Lower leg skin (tissue), 4 donors: ENCODE measurements around the gene KRTAP21-1. TPM values are rescaled to one million over a fixed set of nuclear protein-coding genes. Genes with fewer than 3 reads are reported as not detected.

Source experiments
- DNase-seq, 2 donors: peaks; one replicate each; pipeline ENCODE4 v3.0.0-alpha.2; 2019; ENCODE audit warnings: low spot score in 2 of 2
- H3K4me3 ChIP-seq: fragments of 200-600 bp; sonication (generic); 2 replicates; pipeline ENCODE4 v1.5.1; 2017; ENCODE audit warnings: mild to moderate bottlenecking, low read depth; ENCODE audit not compliant: poor library complexity, severe bottlenecking
- POLR2A ChIP-seq, 2 donors: fragments of 450-650 bp; IDR thresholded peaks; one replicate each; pipeline ENCODE4 v1.6.1; 2016 to 2017; ENCODE audit warnings: antibody characterized with exemption in 2 of 2, mild to moderate bottlenecking in 1 of 2, moderate library complexity in 1 of 2
- WGBS, 2 donors: methylation state at CpG; one replicate each; pipeline ENCODE4 v1.1.5; 2018; 5-methylcytosine and 5-hydroxymethylcytosine counted together
- intact Hi-C: fragments of 100-400 bp; cut with DNase I; formaldehyde crosslinking; loops from one replicate; pipeline ENCODE4 v1.15.0; 2023; ENCODE audit warnings: low total_unique reads
- total RNA-seq, 4 donors: library from RNA; depleted of rRNA; stranded (reverse); fragments of >200 nt; gene quantifications; one replicate each; pipeline ENCODE4 v1.1.0, GENCODE V29; 2016
- TF ChIP-seq, protein P1 (sequence below), 3 donors: fragments of 450-650 bp; IDR thresholded peaks; one replicate each; pipeline ENCODE4 v1.5.1; 2016; ENCODE audit warnings: antibody characterized with exemption in 3 of 3, mild to moderate bottlenecking in 3 of 3, moderate library complexity in 2 of 3

KRTAP21-1 gene
- total RNA-seq, 4 donors from 2014 or later = not detected

- H3K4me3 ChIP-seq = no peak overlapping the region
- TF ChIP-seq, protein P1, sequence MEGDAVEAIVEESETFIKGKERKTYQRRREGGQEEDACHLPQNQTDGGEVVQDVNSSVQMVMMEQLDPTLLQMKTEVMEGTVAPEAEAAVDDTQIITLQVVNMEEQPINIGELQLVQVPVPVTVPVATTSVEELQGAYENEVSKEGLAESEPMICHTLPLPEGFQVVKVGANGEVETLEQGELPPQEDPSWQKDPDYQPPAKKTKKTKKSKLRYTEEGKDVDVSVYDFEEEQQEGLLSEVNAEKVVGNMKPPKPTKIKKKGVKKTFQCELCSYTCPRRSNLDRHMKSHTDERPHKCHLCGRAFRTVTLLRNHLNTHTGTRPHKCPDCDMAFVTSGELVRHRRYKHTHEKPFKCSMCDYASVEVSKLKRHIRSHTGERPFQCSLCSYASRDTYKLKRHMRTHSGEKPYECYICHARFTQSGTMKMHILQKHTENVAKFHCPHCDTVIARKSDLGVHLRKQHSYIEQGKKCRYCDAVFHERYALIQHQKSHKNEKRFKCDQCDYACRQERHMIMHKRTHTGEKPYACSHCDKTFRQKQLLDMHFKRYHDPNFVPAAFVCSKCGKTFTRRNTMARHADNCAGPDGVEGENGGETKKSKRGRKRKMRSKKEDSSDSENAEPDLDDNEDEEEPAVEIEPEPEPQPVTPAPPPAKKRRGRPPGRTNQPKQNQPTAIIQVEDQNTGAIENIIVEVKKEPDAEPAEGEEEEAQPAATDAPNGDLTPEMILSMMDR (IDR thresholded peaks at IDR 0.05) = no peak
- TF ChIP-seq POLR2A (IDR thresholded peaks at IDR 0.05) = no peak
- 46 to 68% methylated on average over 2 of the region's 2 CpGs for WGBS, 2 donors
- intact Hi-C loops = no loop called here
- DNase-seq = no peak
Observed at GRCh38 chr21:30758306-30758705, 3.1 kb upstream of the KRTAP21-1 start.

GRCh38 chr21:30747159-30747558 lies 8.1 kb downstream of the KRTAP21-1 start, which contains the start of gene KRTAP21-2:
Gene KRTAP21-2 (minus strand): TSS chr21:30747259. CDS start chr21:30747202, 57 bp downstream.
- intact Hi-C loops = no loop called here
- no peak within 1 kb of the TSS for H3K4me3 ChIP-seq
- TF ChIP-seq, protein P1 (IDR thresholded peaks at IDR 0.05) = no peak
- no peak for DNase-seq

GRCh38 chr21:30740462-30740861 lies 14.8 kb downstream of the KRTAP21-1 start:
- intact Hi-C loops = no loop called here
- 93 to 94% methylated on average over 2 of the region's 2 CpGs for WGBS, 2 donors
- no peak overlapping the region for H3K4me3 ChIP-seq
- no peak for DNase-seq
- no peak for TF ChIP-seq POLR2A (IDR thresholded peaks at IDR 0.05)
- TF ChIP-seq, protein P1 (IDR thresholded peaks at IDR 0.05) = no peak

- no peak overlapping the region for H3K4me3 ChIP-seq
- intact Hi-C loops = no loop called here
- TF ChIP-seq POLR2A (IDR thresholded peaks at IDR 0.05) = no peak
- TF ChIP-seq, protein P1 (IDR thresholded peaks at IDR 0.05) = no peak
- no peak for DNase-seq
- 61 to 83% methylated on average over 1 of the region's 1 CpG for WGBS, 2 donors
Observed at GRCh38 chr21:30733026-30733425, 22.2 kb downstream of the KRTAP21-1 start.

GRCh38 chr21:30726726-30727125 lies 28.5 kb downstream of the KRTAP21-1 start:
- TF ChIP-seq, protein P1 (IDR thresholded peaks at IDR 0.05) = no peak
- TF ChIP-seq POLR2A (IDR thresholded peaks at IDR 0.05) = no peak
- DNase-seq = no peak
- intact Hi-C loops = no loop called here
- no peak overlapping the region for H3K4me3 ChIP-seq
- 73 to 93% methylated on average over 1 of the region's 1 CpG for WGBS, 2 donors

DNA sequence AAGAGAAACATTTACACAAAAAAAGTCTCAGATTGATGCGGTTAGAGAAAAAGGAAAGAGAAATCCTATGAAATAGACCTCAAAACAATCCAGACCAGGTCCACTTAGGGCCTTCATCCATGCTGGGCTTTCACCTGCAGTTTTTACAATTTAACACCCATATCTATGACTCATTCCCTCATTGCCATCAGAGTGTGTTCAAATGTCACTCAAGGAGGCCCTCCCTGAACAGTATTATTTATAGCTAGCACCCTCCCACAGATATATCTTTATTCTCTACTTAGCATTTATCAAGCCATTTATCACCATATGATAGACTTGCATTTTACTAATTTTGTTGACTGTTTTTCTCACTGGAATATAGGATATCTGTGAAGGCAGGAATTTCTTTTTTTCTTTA lies 35.8 kb downstream of the KRTAP21-1 start:
- no peak for DNase-seq

More for the DNA sequence above, 35.8 kb downstream of the KRTAP21-1 start:
- intact Hi-C loops = no loop called here
- 93 to 97% methylated on average over 1 of the region's 1 CpG for whole genome bisulfite sequencing, 2 donors
- no peak for TF ChIP-seq POLR2A (IDR thresholded peaks at IDR 0.05)
- TF ChIP-seq, protein P1 (IDR thresholded peaks at IDR 0.05) = no peak
- no peak overlapping the region for H3K4me3 ChIP-seq
